ENCODE results near the gene SPSB4.

SPSB4 gene

GRCh38 chr3:141192345-141192744 is 141.2 kb downstream of the SPSB4 start:
- no peak overlapping the region for H3K4me3 ChIP-seq (ENCODE audit: low read depth, low read length)
- CTCF ChIA-PET, result interaction anchor here (0.6 to 3.3 kb wide), 24 partner anchors 9 to 1258 kb away, joined by 3 to 38 read pairs (median 4); partner anchors contain the start of gene CLSTN2
- no peaks in the 10 kb centered on the region for H3K36me3 ChIP-seq (ENCODE audit: control insufficient read depth in 2 of 2, insufficient read depth in 1 of 2, low read length in 2 of 2)
- no peaks in the 10 kb centered on the region for H3K4me1 ChIP-seq (ENCODE audit: control insufficient read depth, insufficient read depth, low read length)
- H3K9me3 ChIP-seq (ENCODE audit: control insufficient read depth, insufficient read depth, low read depth, low read length), result no peaks in the 10 kb centered on the region
- TF ChIP-seq, protein P1, sequence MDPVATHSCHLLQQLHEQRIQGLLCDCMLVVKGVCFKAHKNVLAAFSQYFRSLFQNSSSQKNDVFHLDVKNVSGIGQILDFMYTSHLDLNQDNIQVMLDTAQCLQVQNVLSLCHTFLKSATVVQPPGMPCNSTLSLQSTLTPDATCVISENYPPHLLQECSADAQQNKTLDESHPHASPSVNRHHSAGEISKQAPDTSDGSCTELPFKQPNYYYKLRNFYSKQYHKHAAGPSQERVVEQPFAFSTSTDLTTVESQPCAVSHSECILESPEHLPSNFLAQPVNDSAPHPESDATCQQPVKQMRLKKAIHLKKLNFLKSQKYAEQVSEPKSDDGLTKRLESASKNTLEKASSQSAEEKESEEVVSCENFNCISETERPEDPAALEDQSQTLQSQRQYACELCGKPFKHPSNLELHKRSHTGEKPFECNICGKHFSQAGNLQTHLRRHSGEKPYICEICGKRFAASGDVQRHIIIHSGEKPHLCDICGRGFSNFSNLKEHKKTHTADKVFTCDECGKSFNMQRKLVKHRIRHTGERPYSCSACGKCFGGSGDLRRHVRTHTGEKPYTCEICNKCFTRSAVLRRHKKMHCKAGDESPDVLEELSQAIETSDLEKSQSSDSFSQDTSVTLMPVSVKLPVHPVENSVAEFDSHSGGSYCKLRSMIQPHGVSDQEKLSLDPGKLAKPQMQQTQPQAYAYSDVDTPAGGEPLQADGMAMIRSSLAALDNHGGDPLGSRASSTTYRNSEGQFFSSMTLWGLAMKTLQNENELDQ (tag by site-specific recombination; IDR thresholded peaks at IDR 0.05; ENCODE audit: low read depth), result no peak
- TF ChIP-seq GLIS2 (tag by site-specific recombination; IDR thresholded peaks at IDR 0.05), result peak; percentile 41; the same call in 1 of the 2 replicates
- no peak for TF ChIP-seq PBX3 (CRISPR knock-in tag; IDR thresholded peaks at IDR 0.05)
- peak; percentile 67 for TF ChIP-seq ZBTB17 (tag by site-specific recombination; IDR thresholded peaks at IDR 0.05)
- 0 out of 2 replicates have a peak, but pooled peaks have one; percentile 30 for TF ChIP-seq SP7 (tag by site-specific recombination; IDR thresholded peaks at IDR 0.05)
- TF ChIP-seq CTCF (tag by site-specific recombination; IDR thresholded peaks at IDR 0.05), result peak; percentile 91
- TF ChIP-seq ZBTB21 (tag by site-specific recombination; IDR thresholded peaks at IDR 0.05), result no peak
- TF ChIP-seq ZNF654 (tag by site-specific recombination; IDR thresholded peaks at IDR 0.05; ENCODE audit: low read depth), result peak; percentile 90
- TF ChIP-seq, protein P2, sequence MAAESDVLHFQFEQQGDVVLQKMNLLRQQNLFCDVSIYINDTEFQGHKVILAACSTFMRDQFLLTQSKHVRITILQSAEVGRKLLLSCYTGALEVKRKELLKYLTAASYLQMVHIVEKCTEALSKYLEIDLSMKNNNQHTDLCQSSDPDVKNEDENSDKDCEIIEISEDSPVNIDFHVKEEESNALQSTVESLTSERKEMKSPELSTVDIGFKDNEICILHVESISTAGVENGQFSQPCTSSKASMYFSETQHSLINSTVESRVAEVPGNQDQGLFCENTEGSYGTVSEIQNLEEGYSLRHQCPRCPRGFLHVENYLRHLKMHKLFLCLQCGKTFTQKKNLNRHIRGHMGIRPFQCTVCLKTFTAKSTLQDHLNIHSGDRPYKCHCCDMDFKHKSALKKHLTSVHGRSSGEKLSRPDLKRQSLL (tag by site-specific recombination; IDR thresholded peaks at IDR 0.05), result no peak
- TF ChIP-seq ZBTB20 (tag by site-specific recombination; IDR thresholded peaks at IDR 0.05), result no peak
- TF ChIP-seq ZNF248 (tag by site-specific recombination; IDR thresholded peaks at IDR 0.05), result no peak
- TF ChIP-seq EGR2 (tag by site-specific recombination; IDR thresholded peaks at IDR 0.05; ENCODE audit: low read depth), result no peak
- no peak for TF ChIP-seq ZNF624 (tag by site-specific recombination; IDR thresholded peaks at IDR 0.05)
- TF ChIP-seq ZBTB44 (tag by site-specific recombination; IDR thresholded peaks at IDR 0.05), result 0 out of 2 replicates have a peak, but pooled peaks have one; percentile 13
- TF ChIP-seq ZSCAN30 (tag by site-specific recombination; IDR thresholded peaks at IDR 0.05), result peak; percentile 49; the same call in 1 of the 2 replicates
- TF ChIP-seq ZNF660 (tag by site-specific recombination; IDR thresholded peaks at IDR 0.05), result peak; percentile 47; the same call in 1 of the 2 replicates
- TF ChIP-seq, protein P3, sequence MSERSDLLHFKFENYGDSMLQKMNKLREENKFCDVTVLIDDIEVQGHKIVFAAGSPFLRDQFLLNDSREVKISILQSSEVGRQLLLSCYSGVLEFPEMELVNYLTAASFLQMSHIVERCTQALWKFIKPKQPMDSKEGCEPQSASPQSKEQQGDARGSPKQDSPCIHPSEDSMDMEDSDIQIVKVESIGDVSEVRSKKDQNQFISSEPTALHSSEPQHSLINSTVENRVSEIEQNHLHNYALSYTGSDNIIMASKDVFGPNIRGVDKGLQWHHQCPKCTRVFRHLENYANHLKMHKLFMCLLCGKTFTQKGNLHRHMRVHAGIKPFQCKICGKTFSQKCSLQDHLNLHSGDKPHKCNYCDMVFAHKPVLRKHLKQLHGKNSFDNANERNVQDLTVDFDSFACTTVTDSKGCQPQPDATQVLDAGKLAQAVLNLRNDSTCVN (tag by site-specific recombination; optimal IDR thresholded peaks at IDR 0.05), result peak; percentile 7
- peak; percentile 24; the same call in 1 of the 2 replicates for TF ChIP-seq ZNF394 (tag by site-specific recombination; IDR thresholded peaks at IDR 0.05; ENCODE audit: borderline replicate concordance)
- TF ChIP-seq, protein P4, sequence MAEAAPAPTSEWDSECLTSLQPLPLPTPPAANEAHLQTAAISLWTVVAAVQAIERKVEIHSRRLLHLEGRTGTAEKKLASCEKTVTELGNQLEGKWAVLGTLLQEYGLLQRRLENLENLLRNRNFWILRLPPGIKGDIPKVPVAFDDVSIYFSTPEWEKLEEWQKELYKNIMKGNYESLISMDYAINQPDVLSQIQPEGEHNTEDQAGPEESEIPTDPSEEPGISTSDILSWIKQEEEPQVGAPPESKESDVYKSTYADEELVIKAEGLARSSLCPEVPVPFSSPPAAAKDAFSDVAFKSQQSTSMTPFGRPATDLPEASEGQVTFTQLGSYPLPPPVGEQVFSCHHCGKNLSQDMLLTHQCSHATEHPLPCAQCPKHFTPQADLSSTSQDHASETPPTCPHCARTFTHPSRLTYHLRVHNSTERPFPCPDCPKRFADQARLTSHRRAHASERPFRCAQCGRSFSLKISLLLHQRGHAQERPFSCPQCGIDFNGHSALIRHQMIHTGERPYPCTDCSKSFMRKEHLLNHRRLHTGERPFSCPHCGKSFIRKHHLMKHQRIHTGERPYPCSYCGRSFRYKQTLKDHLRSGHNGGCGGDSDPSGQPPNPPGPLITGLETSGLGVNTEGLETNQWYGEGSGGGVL (tag by site-specific recombination; IDR thresholded peaks at IDR 0.05), result no peak
- 0 out of 2 replicates have a peak, but pooled peaks have one; percentile 13 for TF ChIP-seq GLIS1 (tag by site-specific recombination; IDR thresholded peaks at IDR 0.05)
- 0 out of 2 replicates have a peak, but pooled peaks have one; percentile 52 for TF ChIP-seq ZNF2 (tag by site-specific recombination; IDR thresholded peaks at IDR 0.05)
- TF ChIP-seq ZNF645 (tag by site-specific recombination; IDR thresholded peaks at IDR 0.05), result no peak
- no peak overlapping the region for H3K27ac ChIP-seq (ENCODE audit: extremely low read depth, low read depth, low read length)
- POLR2A ChIA-PET, result no interaction called here
